ENCODE results near the gene EEFSEC.

DNA sequence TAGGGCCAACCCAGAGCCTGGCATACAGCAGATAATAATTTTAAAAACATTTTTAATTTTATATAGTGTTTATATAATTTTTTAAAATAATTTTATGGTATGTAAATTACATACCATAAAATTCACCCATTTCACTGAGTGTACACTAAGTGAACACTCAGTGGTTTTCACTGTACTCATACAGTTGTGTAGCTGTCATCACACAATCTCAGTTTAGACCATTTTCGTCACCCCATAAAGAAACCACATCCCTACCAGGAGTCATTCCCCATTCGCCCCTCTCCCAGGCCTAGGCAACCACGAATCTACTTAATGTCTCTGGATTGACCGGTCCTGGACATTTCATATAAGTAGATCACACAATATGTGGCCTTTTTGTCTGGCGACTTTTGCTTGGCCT, 10.2 kb downstream of the EEFSEC start:
- TF ChIP-seq, protein P1, sequence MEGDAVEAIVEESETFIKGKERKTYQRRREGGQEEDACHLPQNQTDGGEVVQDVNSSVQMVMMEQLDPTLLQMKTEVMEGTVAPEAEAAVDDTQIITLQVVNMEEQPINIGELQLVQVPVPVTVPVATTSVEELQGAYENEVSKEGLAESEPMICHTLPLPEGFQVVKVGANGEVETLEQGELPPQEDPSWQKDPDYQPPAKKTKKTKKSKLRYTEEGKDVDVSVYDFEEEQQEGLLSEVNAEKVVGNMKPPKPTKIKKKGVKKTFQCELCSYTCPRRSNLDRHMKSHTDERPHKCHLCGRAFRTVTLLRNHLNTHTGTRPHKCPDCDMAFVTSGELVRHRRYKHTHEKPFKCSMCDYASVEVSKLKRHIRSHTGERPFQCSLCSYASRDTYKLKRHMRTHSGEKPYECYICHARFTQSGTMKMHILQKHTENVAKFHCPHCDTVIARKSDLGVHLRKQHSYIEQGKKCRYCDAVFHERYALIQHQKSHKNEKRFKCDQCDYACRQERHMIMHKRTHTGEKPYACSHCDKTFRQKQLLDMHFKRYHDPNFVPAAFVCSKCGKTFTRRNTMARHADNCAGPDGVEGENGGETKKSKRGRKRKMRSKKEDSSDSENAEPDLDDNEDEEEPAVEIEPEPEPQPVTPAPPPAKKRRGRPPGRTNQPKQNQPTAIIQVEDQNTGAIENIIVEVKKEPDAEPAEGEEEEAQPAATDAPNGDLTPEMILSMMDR (conservative IDR thresholded peaks at IDR 0.05; ENCODE audit: low read depth in 2 of 2), result no peak
- TF ChIP-seq CREB1 (CRISPR knock-in tag; IDR thresholded peaks at IDR 0.05; ENCODE audit: low read depth) (no peak), POLR2AphosphoS5 (IDR thresholded peaks at IDR 0.05; ENCODE audit: low read depth) (no peak), STAT1 (IDR thresholded peaks at IDR 0.05; ENCODE audit: unreplicated experiment) (no peak), EZH2phosphoT487 (IDR thresholded peaks at IDR 0.05; ENCODE audit: unreplicated experiment) (no peak), EZH2 (IDR thresholded peaks at IDR 0.05; ENCODE audit: low read depth, unreplicated experiment) (no peak), NANOG (IDR thresholded peaks at IDR 0.05; ENCODE audit: borderline replicate concordance) (no peak), ZNF331 (CRISPR knock-in tag; IDR thresholded peaks at IDR 0.05; ENCODE audit: low read depth) (no peak), JUNB (IDR thresholded peaks at IDR 0.05; ENCODE audit: unreplicated experiment) (no peak), ZNF114 (CRISPR knock-in tag; IDR thresholded peaks at IDR 0.05) (no peak)
- TF ChIP-seq, protein P2, sequence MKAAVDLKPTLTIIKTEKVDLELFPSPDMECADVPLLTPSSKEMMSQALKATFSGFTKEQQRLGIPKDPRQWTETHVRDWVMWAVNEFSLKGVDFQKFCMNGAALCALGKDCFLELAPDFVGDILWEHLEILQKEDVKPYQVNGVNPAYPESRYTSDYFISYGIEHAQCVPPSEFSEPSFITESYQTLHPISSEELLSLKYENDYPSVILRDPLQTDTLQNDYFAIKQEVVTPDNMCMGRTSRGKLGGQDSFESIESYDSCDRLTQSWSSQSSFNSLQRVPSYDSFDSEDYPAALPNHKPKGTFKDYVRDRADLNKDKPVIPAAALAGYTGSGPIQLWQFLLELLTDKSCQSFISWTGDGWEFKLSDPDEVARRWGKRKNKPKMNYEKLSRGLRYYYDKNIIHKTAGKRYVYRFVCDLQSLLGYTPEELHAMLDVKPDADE (IDR thresholded peaks at IDR 0.05), result no peak
- TF ChIP-seq, protein P3, sequence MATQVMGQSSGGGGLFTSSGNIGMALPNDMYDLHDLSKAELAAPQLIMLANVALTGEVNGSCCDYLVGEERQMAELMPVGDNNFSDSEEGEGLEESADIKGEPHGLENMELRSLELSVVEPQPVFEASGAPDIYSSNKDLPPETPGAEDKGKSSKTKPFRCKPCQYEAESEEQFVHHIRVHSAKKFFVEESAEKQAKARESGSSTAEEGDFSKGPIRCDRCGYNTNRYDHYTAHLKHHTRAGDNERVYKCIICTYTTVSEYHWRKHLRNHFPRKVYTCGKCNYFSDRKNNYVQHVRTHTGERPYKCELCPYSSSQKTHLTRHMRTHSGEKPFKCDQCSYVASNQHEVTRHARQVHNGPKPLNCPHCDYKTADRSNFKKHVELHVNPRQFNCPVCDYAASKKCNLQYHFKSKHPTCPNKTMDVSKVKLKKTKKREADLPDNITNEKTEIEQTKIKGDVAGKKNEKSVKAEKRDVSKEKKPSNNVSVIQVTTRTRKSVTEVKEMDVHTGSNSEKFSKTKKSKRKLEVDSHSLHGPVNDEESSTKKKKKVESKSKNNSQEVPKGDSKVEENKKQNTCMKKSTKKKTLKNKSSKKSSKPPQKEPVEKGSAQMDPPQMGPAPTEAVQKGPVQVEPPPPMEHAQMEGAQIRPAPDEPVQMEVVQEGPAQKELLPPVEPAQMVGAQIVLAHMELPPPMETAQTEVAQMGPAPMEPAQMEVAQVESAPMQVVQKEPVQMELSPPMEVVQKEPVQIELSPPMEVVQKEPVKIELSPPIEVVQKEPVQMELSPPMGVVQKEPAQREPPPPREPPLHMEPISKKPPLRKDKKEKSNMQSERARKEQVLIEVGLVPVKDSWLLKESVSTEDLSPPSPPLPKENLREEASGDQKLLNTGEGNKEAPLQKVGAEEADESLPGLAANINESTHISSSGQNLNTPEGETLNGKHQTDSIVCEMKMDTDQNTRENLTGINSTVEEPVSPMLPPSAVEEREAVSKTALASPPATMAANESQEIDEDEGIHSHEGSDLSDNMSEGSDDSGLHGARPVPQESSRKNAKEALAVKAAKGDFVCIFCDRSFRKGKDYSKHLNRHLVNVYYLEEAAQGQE (IDR thresholded peaks at IDR 0.05; ENCODE audit: unreplicated experiment), result no peak
